ENCODE measurements around the gene GRAMD1A.
"Not testable (repeated sequence)": the region's sequence is repeated elsewhere in the genome, so short reads cannot be mapped to it uniquely, and the experiment has no call there.

The GRAMD1A gene

DNA sequence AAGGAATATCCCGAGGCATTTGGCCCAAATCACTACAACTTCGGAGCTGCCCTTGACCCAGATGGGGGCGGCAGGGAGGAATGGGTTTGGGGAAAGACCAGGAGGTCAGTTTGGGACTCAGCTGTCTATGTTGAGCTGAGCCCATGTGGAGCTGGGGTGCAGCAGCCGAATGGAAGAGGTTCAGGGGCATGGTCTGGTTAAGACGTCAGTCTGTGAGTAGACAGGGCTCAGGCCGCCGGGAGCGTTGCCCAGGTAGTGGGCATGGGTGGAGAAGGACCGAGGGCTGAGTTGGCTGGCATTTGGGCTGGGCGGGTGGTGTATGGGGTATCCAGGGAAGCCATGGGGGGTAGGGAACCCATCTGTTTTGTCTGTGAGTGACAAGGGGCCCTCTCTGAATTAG, 20.9 kb downstream of the GRAMD1A start:
- DNase-seq (ENCODE audit: low read depth), result no peak

DNA sequence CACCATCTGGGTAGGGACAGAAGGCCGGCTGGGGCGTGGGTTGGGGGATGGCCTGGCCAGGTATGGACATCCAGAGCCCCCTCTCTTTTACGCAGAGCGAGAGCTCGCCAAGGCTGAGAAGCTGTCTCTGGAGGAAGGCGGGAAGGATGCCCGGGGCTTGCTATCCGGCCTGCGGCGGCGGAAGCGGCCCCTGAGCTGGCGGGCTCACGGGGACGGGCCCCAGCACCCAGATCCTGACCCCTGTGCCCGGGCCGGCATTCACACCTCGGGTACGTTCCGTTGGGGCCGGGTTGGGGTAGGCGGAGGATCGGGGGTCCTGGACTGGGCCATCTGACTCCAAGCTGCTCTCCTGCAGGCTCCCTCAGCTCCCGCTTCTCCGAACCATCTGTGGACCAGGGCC, 21.5 kb downstream of the GRAMD1A start:
- DNase-seq (ENCODE audit: low read depth), result no peak

DNA sequence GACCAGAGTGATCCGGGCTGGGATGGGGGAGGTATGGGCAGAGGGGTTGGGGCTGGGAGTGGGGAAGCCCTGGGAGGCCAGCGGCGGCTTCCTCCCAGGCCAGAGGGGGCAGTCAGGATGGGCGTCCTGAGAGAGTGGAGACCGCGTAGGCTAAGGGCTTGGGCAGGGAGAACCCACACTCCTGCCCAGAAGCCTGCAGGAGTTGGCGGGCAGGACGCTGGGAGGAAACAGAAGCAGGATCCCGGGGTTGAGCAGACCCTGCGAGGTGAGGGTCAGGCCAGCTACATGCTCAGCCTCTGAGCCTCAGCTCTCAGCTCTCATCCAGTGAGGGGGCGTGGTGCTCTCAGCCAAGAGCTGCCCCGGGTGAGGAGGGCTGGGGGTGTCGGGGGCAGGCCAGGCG, 22.3 kb downstream of the GRAMD1A start:
- no peak for DNase-seq (ENCODE audit: low read depth)

DNA sequence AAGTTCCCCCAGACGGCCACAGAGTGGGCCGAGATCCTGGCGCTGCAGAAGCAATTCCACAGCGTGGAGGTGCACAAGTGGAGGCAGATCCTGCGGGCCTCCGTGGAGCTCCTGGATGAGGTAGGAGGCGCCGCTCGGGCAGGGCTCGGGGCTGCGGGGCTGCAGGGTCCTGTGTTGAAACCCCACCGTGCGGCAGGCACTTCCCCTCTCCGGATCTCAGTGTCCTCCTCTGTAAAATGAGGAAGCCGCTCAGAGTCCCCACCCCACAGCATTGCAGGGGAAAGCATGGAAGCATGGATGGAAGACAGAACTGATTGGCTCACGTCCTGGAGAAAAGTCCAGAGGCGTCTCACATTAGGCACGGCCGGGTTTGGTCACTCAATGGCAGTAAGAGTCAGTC, 23.3 kb downstream of the GRAMD1A start:
- no peak for DNase-seq (ENCODE audit: low read depth)

DNA sequence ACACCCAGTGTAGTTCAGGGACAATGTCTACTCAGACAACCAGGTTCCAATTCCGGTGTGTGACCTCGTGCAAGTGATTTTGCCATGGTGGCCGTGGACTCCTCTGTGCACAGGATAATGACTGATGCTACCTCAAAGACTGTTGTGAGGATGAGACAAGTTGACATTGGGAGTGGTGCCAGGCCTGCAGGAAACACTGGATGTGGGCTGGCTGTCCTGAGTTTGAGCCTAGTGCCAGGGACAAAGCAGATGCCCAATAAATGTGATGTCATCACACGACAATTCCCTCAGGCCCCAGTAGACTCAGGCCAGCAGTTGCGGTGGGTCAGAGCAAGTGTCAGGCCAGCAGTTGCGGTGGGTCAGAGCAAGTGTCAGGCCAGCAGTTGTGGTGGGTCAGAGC, 24.0 kb downstream of the GRAMD1A start:
- DNase-seq (ENCODE audit: low read depth), result no peak

DNA sequence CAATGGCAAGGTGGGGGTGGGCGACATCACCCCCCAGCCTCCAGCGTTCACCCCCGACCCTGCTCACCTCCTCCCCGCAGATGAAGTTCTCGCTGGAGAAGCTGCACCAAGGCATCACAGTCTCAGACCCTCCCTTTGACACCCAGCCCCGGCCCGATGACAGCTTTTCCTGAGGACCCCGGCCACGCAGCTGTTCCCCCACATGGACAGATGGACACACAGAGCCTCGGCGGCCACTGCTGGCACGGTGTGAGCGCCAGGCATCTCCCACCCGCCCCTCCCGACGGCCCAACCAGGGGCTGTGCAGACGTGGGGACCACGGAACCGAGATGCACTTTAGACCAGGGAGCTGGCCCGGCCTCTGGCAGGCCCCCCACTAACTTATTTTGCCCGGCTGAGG, 25.8 kb downstream of the GRAMD1A start:
- DNase-seq (ENCODE audit: low read depth), result no peak

- DNase-seq (ENCODE audit: low read depth), result no peak
Observed at GRCh38 chr19:35026418-35026817, 26.3 kb downstream of the GRAMD1A start.

DNA sequence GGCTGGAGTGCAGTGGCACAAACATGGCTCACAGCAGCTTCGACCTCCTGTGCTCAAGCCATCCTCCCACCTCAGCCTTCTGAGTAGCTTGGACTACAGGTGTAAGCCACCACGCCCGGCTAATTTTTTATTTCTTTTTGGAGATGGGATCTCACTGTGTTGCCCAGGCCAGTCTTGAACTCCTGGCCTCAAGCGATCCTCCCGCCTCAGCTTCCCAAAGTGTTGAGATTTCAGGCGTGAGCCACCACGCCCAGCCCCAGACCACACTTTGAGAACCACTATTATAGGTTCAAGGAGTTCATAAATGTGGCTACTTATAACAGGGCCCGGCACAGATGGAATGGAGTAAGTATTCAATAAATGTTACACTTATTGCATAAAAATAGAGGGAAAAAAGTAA, 26.9 kb downstream of the GRAMD1A start:
- no peak for DNase-seq (ENCODE audit: low read depth)

GRCh38 chr19:35027851-35028599, 27.9 kb downstream of the GRAMD1A start:
- no peak for DNase-seq (ENCODE audit: low read depth)

DNA sequence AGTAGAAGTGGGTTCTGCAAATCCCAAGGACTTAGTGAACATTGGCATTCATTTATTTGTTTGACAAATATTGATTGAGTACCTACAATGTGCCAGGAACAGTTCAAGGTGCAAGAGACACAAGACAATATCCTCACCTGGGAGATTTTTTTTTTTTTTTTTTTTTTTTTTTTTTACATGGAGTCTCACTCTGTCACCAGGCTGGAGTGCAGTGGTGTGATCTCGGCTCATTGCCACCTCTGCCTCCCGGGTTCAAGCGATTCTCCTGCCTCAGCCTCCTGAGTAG, 28.4 kb downstream of the GRAMD1A start:
- not testable (repeated sequence) for DNase-seq (ENCODE audit: low read depth)

- DNase-seq (ENCODE audit: low read depth), result not testable (repeated sequence)
Observed at GRCh38 chr19:35029275-35029736, 29.2 kb downstream of the GRAMD1A start.

DNA sequence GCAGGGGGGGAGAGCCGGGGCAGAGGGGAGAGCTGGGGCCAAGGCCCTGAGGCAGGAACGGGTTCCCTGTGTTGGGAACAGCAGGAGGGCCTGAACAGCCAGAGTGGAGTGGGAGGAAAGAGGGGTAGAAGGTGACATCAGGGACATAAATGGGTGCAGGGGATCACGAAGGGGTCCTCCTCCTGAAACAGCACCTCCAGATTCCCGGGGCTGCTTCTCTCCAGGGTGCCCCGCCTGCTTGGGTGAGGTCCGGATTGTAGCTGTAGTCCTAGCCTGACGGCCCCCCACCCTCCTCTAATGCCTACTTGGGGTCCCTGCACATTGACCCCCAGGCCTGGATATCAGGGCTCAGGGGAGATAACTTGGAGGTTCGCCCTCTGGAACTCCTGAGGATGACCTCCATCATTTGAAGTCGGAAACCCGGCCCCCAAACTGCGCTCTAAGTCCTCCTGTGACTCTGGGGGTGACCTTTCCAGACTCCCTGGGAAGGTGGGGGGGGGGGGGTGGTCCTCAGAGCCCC, 29.7 kb downstream of the GRAMD1A start:
- no peak for DNase-seq (ENCODE audit: low read depth)

DNA sequence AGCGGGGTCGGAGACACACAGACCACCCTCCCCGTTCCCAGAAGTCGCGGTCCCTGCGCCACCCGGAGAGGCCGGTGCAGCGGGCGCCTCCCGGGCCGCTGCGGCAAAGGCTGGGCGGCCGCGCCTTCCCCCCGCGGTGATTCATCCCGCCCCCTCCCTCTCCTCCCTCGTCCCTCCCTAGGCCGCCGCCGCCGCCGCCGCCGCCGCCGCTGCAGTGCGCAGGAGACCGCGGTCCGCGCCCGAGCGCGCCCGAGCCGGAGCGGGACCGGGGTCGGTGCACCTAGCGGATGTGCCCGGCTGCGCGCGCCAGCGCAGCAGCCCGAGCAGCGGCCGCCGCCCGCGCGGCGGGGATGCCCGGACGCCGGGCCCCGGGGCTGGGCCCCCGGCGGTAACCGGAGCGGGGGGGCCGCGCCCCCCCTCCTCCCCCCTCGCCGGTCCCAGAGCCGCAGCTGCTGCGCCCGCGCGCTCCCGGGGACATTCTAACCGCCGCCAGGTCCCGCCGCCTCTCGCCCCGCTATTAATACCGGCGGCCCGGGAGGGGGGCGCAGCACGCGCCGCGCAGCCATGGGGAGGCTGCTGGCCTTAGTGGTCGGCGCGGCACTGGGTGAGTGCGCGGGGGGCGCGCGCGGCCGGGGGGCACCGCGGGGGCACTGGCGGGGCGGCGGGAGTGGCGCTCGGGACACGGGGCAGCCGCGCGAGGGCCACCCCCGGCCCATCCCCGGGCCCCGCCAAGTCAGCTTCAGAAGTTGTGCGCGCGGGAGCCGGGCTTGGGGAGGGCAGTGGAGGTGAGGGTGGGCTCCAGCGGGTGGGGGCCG, 30.3 kb downstream of the GRAMD1A start, which contains the start of gene SCN1B:
Gene SCN1B (plus strand): TSS at position 214 of the 815 bp plus-strand sequence. CDS start 351 bp downstream, at position 565.
- DNase-seq (ENCODE audit: low read depth), result peak; percentile 55

DNA sequence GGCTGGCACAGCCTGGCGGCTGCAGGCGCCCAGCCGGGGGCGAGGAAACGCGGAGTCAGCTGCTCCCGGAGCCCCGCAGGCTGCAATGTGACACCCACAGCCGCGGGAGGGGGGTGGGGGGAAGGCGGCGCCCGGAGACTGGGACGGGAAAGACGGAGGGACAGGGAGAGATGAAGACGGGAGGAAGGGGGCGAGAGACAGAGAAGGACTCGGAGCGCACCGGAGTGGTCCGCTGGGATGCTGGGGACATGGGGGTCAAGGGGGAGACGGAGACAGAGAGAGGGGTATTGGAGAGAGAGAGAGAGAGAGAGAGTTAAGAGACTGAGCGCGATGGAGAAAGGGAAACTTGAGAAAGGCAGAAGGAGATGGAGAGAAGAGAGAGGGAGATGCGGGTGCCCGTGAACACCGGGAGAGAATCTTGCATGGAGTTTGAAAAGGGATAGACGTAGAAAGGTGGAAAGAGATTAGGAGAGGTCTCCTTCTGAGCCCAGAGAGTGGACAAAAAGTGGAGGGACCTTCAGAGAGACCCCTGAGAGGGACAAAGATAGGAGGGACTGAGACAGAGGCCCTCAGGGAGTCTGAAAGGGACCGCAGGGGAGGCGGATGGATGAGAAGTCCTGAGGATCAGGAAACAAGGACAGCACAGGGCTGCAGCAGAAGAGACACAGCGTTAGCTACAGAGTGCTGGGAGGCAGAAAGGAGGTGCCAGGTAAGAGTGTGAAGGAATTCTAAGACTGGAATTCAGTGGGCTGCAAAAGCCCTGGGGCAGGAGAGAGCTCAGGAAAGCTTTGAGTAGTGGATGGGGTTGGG, 31.2 kb downstream of the GRAMD1A start:
- DNase-seq (ENCODE audit: low read depth), result no peak

- DNase-seq (ENCODE audit: low read depth), result no peak
Observed at GRCh38 chr19:35032356-35032865, 32.3 kb downstream of the GRAMD1A start.

GRCh38 chr19:35033067-35034004, 33.2 kb downstream of the GRAMD1A start:
- no peak for DNase-seq (ENCODE audit: low read depth)

DNA sequence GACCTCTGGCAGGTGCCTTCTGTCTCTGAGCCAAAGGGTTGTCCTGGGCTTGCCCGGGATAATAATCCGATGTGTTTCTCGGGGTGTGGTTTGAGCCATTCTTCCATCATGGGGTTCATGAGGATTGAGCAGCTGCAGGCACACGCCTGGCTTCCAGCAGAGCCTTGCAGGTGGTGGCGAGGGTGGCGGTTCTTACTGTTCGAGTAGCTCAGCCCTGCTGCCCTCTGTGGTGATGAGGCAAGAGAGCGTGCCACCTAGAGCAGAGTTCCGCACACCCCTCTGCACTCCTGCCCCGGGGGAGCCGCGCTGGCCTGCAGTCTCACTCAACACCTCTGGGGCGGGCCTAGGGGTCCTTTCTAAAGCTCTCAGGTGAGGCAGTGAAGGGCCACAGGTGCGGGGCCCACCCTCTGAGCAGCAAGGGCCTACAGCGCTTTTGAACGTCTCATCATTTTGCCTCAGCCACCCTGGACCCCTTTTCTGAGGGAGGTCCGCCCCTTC, 33.9 kb downstream of the GRAMD1A start:
- DNase-seq (ENCODE audit: low read depth), result no peak

- DNase-seq (ENCODE audit: low read depth), result no peak
Observed at GRCh38 chr19:35034588-35035382, 34.7 kb downstream of the GRAMD1A start.

DNA sequence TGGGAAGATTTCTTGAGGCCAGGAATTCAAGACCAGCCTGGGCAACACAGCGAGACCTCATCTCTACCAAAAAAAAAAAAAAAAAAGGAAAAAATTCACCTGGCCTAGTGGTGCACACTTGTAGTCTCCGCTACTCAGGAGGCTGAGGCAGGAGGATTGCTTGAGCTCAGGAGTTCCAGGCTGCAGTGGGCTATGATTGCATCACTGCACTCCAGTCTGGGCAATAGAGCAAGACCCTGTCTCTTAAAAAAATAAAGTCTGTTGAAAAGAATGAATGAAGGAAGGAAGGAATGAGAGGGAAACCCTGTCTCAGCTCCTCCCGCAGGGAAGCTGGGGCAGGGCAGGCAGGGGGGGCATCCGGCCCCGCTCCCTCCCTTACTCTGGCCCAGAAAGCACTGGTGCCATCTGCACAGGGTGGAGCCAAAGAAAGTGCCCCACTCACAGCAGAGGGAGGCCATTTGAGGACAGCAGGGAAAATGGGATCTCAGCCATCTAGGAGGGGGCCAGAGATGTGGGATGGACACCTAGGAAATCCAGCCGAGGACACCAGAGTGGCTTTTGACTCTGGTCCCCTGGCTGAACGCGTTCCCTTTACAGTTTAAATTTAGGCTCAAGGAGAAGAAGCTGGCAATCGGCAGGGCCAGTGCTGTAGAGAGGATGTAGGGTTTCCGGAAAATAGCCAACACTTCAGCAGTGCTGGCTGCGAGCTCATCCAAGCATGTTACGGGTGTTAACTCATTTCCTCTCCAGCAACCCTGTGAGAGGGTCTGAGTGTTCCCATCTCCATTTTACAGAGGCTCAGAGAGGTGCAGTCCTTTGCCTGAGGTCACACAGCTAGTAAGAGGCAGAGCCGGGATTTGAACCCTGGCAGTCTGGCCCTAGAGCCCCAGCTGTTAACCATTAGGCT, 37.8 kb downstream of the GRAMD1A start:
- DNase-seq (ENCODE audit: low read depth), result no peak

All from amniotic epithelial cell (primary cell).